ENCODE measurements around the gene RFPL3.
"Not testable (repeated sequence)": the region's sequence is repeated elsewhere in the genome, so short reads cannot be mapped to it uniquely, and the experiment has no call there.

Gene RFPL3

DNA sequence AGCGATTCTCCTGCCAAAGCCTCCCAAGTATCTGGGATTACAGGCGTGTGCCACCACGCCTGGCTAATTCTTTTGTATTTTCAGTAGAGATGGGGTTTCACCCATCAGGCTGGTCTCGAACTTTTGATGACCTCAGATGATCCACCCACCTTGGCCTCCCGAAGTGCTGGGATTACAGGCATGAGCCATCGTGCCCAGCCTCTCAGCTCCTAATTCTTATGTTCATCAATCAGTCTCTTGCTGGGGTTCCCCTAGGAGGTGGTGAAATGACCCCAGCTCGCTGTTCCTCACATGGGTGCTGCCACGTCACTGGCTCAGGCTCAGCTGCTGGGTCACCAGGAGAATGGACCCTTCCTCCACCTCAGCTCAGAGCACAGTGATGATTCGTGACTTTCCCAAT lies at the start of gene RFPL3:
Gene RFPL3 (plus strand): TSS at position 301 of the 400 bp plus-strand sequence. CDS start 205 bp downstream, outside the sequence.
- in situ Hi-C loops (cut with MboI; ENCODE audit: low sequenced_read_pairs, unreplicated experiment); DNase-seq (ENCODE audit: low spot score): not testable (repeated sequence)

GRCh38 chr22:32308191-32308590 lies 49.5 kb upstream of the RFPL3 start:
- no peak for TF ChIP-seq CTCF (IDR thresholded peaks at IDR 0.05; ENCODE audit: borderline replicate concordance, control extremely low read depth, extremely low read depth, insufficient read depth, missing control alignments)
- in situ Hi-C loops (cut with MboI; ENCODE audit: low sequenced_read_pairs, unreplicated experiment) = no loop called here
- DNase-seq (ENCODE audit: low spot score) = no peak

- in situ Hi-C loops (cut with MboI; ENCODE audit: low sequenced_read_pairs, unreplicated experiment) = no loop called here
- TF ChIP-seq CTCF (IDR thresholded peaks at IDR 0.05; ENCODE audit: borderline replicate concordance, control extremely low read depth, extremely low read depth, insufficient read depth, missing control alignments) = no peak
- DNase-seq (ENCODE audit: low spot score) = no peak
These were observed 48.7 kb upstream of the RFPL3 start for GRCh38 chr22:32308934-32309333.

- DNase-seq (ENCODE audit: low spot score) = no peak
- TF ChIP-seq CTCF (IDR thresholded peaks at IDR 0.05; ENCODE audit: borderline replicate concordance, control extremely low read depth, extremely low read depth, insufficient read depth, missing control alignments) = no peak
- in situ Hi-C loops (cut with MboI; ENCODE audit: low sequenced_read_pairs, unreplicated experiment) = no loop called here
These were observed 47.9 kb upstream of the RFPL3 start for GRCh38 chr22:32309585-32310251.

DNA sequence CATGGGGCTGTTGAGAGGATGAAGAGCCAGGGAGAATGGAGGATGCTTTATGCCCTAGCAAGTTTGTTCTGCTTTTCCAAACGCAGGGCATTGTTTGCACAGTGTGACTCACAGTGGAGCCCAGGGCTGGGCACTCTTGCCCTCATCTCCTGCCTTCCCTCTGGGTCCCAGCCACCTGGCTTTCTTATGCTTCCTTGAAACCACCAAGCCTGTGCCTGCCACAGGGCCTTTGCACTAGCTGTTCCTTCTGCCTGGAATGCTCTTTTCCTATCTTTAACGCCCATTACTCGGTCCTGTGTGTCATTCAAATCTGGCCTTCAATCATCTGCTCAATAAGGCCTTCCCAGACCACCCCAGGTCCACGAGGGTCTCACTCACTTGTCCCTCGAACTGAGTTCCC lies 46.9 kb upstream of the RFPL3 start:
- no peak for DNase-seq (ENCODE audit: low spot score)
- no peak for TF ChIP-seq CTCF (IDR thresholded peaks at IDR 0.05; ENCODE audit: borderline replicate concordance, control extremely low read depth, extremely low read depth, insufficient read depth, missing control alignments)
- in situ Hi-C loops (cut with MboI; ENCODE audit: low sequenced_read_pairs, unreplicated experiment) = no loop called here

GRCh38 chr22:32311551-32312071 lies 46.1 kb upstream of the RFPL3 start:
- TF ChIP-seq CTCF (IDR thresholded peaks at IDR 0.05; ENCODE audit: borderline replicate concordance, control extremely low read depth, extremely low read depth, insufficient read depth, missing control alignments) = no peak
- DNase-seq (ENCODE audit: low spot score) = no peak
- in situ Hi-C loops (cut with MboI; ENCODE audit: low sequenced_read_pairs, unreplicated experiment) = no loop called here

GRCh38 chr22:32312748-32313147 lies 44.9 kb upstream of the RFPL3 start:
- DNase-seq (ENCODE audit: low spot score) = no peak
- in situ Hi-C loops (cut with MboI; ENCODE audit: low sequenced_read_pairs, unreplicated experiment) = no loop called here
- TF ChIP-seq CTCF (IDR thresholded peaks at IDR 0.05; ENCODE audit: borderline replicate concordance, control extremely low read depth, extremely low read depth, insufficient read depth, missing control alignments) = no peak
